ENCODE measurements around the gene TSEN15.

The TSEN15 gene

GRCh38 chr1:184051485-184052193 lies at the start of gene TSEN15:
Gene TSEN15, plus strand, starts transcription at chr1:184051730. Its CDS starts 26 bp downstream, at chr1:184051756.
- DNase-seq, result peak; percentile 45

- DNase-seq, result no peak
Measured at GRCh38 chr1:184002071-184002470, 49.5 kb upstream of the TSEN15 start.

GRCh38 chr1:184004935-184005334 lies 46.6 kb upstream of the TSEN15 start:
- DNase-seq, result no peak

GRCh38 chr1:184005506-184005905 lies 46.0 kb upstream of the TSEN15 start:
- DNase-seq, result no peak

- DNase-seq, result no peak
Measured at GRCh38 chr1:184010788-184011187, 40.7 kb upstream of the TSEN15 start.

- no peak for DNase-seq
Measured at GRCh38 chr1:184012187-184012586, 39.3 kb upstream of the TSEN15 start.

GRCh38 chr1:184014271-184014670 lies 37.3 kb upstream of the TSEN15 start:
- DNase-seq, result no peak

GRCh38 chr1:184016169-184016568 lies 35.4 kb upstream of the TSEN15 start:
- no peak for DNase-seq

- DNase-seq, result no peak
Measured at GRCh38 chr1:184017306-184017705, 34.2 kb upstream of the TSEN15 start.

- DNase-seq, result no peak
Measured at GRCh38 chr1:184018622-184019021, 32.9 kb upstream of the TSEN15 start.

- no peak for DNase-seq
Measured at GRCh38 chr1:184019069-184019468, 32.5 kb upstream of the TSEN15 start.

- no peak for DNase-seq
Measured at GRCh38 chr1:184019506-184019905, 32.0 kb upstream of the TSEN15 start.

GRCh38 chr1:184020328-184020727 lies 31.2 kb upstream of the TSEN15 start:
- no peak for DNase-seq

- no peak for DNase-seq
Measured at GRCh38 chr1:184020855-184021254, 30.7 kb upstream of the TSEN15 start.

- no peak for DNase-seq
Measured at GRCh38 chr1:184021728-184022127, 29.8 kb upstream of the TSEN15 start.

GRCh38 chr1:184022668-184023067 lies 28.9 kb upstream of the TSEN15 start:
- DNase-seq, result no peak

- no peak for DNase-seq
Measured at GRCh38 chr1:184023171-184023570, 28.4 kb upstream of the TSEN15 start.

GRCh38 chr1:184025242-184025675 lies 26.3 kb upstream of the TSEN15 start:
- DNase-seq, result no peak

GRCh38 chr1:184027826-184028695 lies 23.5 kb upstream of the TSEN15 start:
- no peak for DNase-seq

GRCh38 chr1:184028854-184029623 lies 22.5 kb upstream of the TSEN15 start:
- DNase-seq, result no peak

- no peak for DNase-seq
Measured at GRCh38 chr1:184030433-184031091, 21.0 kb upstream of the TSEN15 start.

GRCh38 chr1:184031092-184031408 lies 20.5 kb upstream of the TSEN15 start:
- no peak for DNase-seq
